IMR-90 (cell line): ENCODE data around the gene KBTBD8. TPM values are rescaled to one million over a fixed set of nuclear protein-coding genes. Genes with fewer than 3 reads are reported as not detected.

Experiments used
- ATAC-seq: fragments of 200-7000 bp; cut with Tn5 transposase; 2 replicates; pipeline ENCODE4 v1.9.1; 2020; ENCODE audit warnings: low read depth, mild to moderate bottlenecking, moderate library complexity
- BruUV-seq: library from RNA; stranded (reverse); fragments of 400-500 nt; replicated peaks from 2 replicates; lab custom pipeline; 2021; lab: Mats Ljungman, UMichigan
- CTCF ChIA-PET: fragments of 300-600 bp; formaldehyde crosslinking; extraction: SDS; loops from one replicate; lab custom pipeline; 2021; ENCODE audit warnings: antibody characterized with exemption; lab: Yijun Ruan, JAX
- POLR2A ChIA-PET: fragments of 300-600 bp; sonication (Branson Sonifier 250); formaldehyde crosslinking; loops from one replicate; lab custom pipeline; 2022; ENCODE audit warnings: antibody characterized with exemption; ENCODE audit not compliant: unreplicated experiment; lab: Charles Lee
- DNase-seq: peaks from one replicate; pipeline ENCODE4 v3.0.0; 2013
- H2AFZ ChIP-seq: replicated peaks from 2 replicates; pipeline ENCODE3; 2013; ENCODE audit warnings: low read length, mild to moderate bottlenecking; ENCODE audit not compliant: poor library complexity
- H2AK5ac ChIP-seq: 2 replicates; pipeline ENCODE4 v1.6.1; 2013; ENCODE audit warnings: low read depth, low read length, inconsistent platforms
- H2AK9ac ChIP-seq: replicated peaks from 2 replicates; pipeline ENCODE3; 2013; ENCODE audit warnings: mild to moderate bottlenecking, low read depth, low read length, moderate library complexity; ENCODE audit not compliant: poor library complexity
- H2BK120ac ChIP-seq: 2 replicates; pipeline ENCODE4 v1.6.1; 2013; ENCODE audit warnings: low read depth, low read length, inconsistent platforms
- H2BK15ac ChIP-seq: 3 replicates; pipeline ENCODE4 v1.6.1; 2013; ENCODE audit warnings: low read depth, low read length, inconsistent platforms
- H2BK20ac ChIP-seq: 2 replicates; pipeline ENCODE4 v1.6.1; 2013; ENCODE audit warnings: low read depth, mild to moderate bottlenecking, inconsistent platforms, low read length, moderate library complexity
- H2BK5ac ChIP-seq: 2 replicates; pipeline ENCODE4 v1.6.1; 2013; ENCODE audit warnings: mild to moderate bottlenecking, low read depth, low read length, inconsistent platforms; ENCODE audit not compliant: poor library complexity, severe bottlenecking
- H3K14ac ChIP-seq: replicated peaks from 2 replicates; pipeline ENCODE4 v1.6.1; 2013; ENCODE audit warnings: low read depth, low read length, inconsistent platforms
- H3K18ac ChIP-seq: 2 replicates; pipeline ENCODE4 v1.6.1; 2013; ENCODE audit warnings: low read depth, low read length, control low read depth
- H3K23ac ChIP-seq: 2 replicates; pipeline ENCODE4 v1.6.1; 2013; ENCODE audit warnings: low read depth, low read length, inconsistent platforms
- H3K27ac ChIP-seq: 2 replicates; pipeline ENCODE4 v1.5.1; 2013; ENCODE audit warnings: mild to moderate bottlenecking, control low read depth, low read length; ENCODE audit not compliant: insufficient read depth
- H3K27me3 ChIP-seq: 2 replicates; pipeline ENCODE4 v1.6.1; 2013; ENCODE audit warnings: low read length; ENCODE audit not compliant: control insufficient read depth, insufficient read depth
- H3K36me3 ChIP-seq: 2 replicates; pipeline ENCODE4 v1.6.1; 2013; ENCODE audit warnings: low read length, mixed read lengths; ENCODE audit not compliant: control insufficient read depth, insufficient read depth
- H3K4ac ChIP-seq: 2 replicates; pipeline ENCODE4 v1.6.1; 2013; ENCODE audit warnings: low read depth, low read length, inconsistent platforms
- H3K4me1 ChIP-seq: 2 replicates; pipeline ENCODE4 v1.6.1; 2013; ENCODE audit warnings: low read length, mixed read lengths; ENCODE audit not compliant: control insufficient read depth, insufficient read depth
- H3K4me2 ChIP-seq: 2 replicates; pipeline ENCODE4 v1.6.1; 2013; ENCODE audit warnings: low read depth, mild to moderate bottlenecking, control low read depth, low read length, moderate library complexity
- H3K4me3 ChIP-seq: 2 replicates; pipeline ENCODE4 v1.5.1; 2013; ENCODE audit warnings: low read depth, mild to moderate bottlenecking, control low read depth, low read length, moderate library complexity; ENCODE audit not compliant: insufficient read depth
- H3K56ac ChIP-seq: 2 replicates; pipeline ENCODE4 v1.6.1; 2013; ENCODE audit warnings: low read length, inconsistent platforms; ENCODE audit not compliant: insufficient read depth; ENCODE audit errors: extremely low read depth
- H3K79me1 ChIP-seq, 2 experiments: 2 replicates each; pipeline ENCODE4 v1.6.1; 2013; ENCODE audit warnings: low read length in 2 of 2, inconsistent platforms in 1 of 2, low read depth in 1 of 2
- H3K9ac ChIP-seq: 2 replicates; pipeline ENCODE4 v1.6.1; 2013; ENCODE audit warnings: low read depth, low read length, control low read depth
- H3K9me1 ChIP-seq: 2 replicates; pipeline ENCODE4 v1.6.1; 2013; ENCODE audit warnings: low read length, inconsistent platforms; ENCODE audit not compliant: insufficient read depth
- H3K9me3 ChIP-seq: 2 replicates; pipeline ENCODE4 v1.6.1; 2013; ENCODE audit warnings: low read length; ENCODE audit not compliant: control insufficient read depth, insufficient read depth
- H4K20me1 ChIP-seq: 2 replicates; pipeline ENCODE4 v1.6.1; 2013; ENCODE audit warnings: low read length, inconsistent platforms; ENCODE audit not compliant: insufficient read depth
- H4K5ac ChIP-seq: 2 replicates; pipeline ENCODE4 v1.6.1; 2013; ENCODE audit warnings: mild to moderate bottlenecking, low read depth, low read length, control low read depth
- H4K8ac ChIP-seq, 2 experiments: 2 replicates each; pipeline ENCODE4 v1.6.1; 2013; ENCODE audit warnings: low read depth in 2 of 2, low read length in 2 of 2, control low read depth in 1 of 2, inconsistent platforms in 1 of 2
- H4K91ac ChIP-seq: 2 replicates; pipeline ENCODE4 v1.6.1; 2013; ENCODE audit warnings: low read depth, low read length, inconsistent platforms; ENCODE audit not compliant: insufficient read depth
- BHLHE40 ChIP-seq: fragments of 150-350 bp; IDR thresholded peaks from 2 replicates; pipeline ENCODE4 v1.6.1; 2016; ENCODE audit warnings: mild to moderate bottlenecking, low read depth, low read length
- CHD1 ChIP-seq: IDR thresholded peaks from 2 replicates; pipeline ENCODE4 v1.6.1; 2012; ENCODE audit warnings: low read depth, low read length, improper control_type of control experiment
- CTCF ChIP-seq: conservative IDR thresholded peaks from 2 replicates; pipeline ENCODE4 v1.5.1; 2012; ENCODE audit warnings: mild to moderate bottlenecking, low read depth, low read length, improper control_type of control experiment
- ELK1 ChIP-seq: fragments of 150-350 bp; IDR thresholded peaks from 2 replicates; pipeline ENCODE4 v1.6.1; 2016; ENCODE audit warnings: low read depth, mild to moderate bottlenecking, low read length, moderate library complexity, borderline replicate concordance
- FOS ChIP-seq: fragments of 150-350 bp; IDR thresholded peaks from 2 replicates; pipeline ENCODE4 v1.6.1; 2016; ENCODE audit warnings: low read depth, low read length
- MAFK ChIP-seq: IDR thresholded peaks from 2 replicates; pipeline ENCODE4 v1.6.1; 2012; ENCODE audit warnings: low read depth, low read length, improper control_type of control experiment
- MAZ ChIP-seq: IDR thresholded peaks from 2 replicates; pipeline ENCODE4 v1.6.1; 2012; ENCODE audit warnings: low read depth, mild to moderate bottlenecking, low read length, improper control_type of control experiment, moderate library complexity, borderline replicate concordance
- MXI1 ChIP-seq: IDR thresholded peaks from 2 replicates; pipeline ENCODE4 v1.6.1; 2012; ENCODE audit warnings: low read depth, mild to moderate bottlenecking, low read length, moderate library complexity, borderline replicate concordance
- NFE2L2 ChIP-seq: fragments of 150-350 bp; IDR thresholded peaks from 2 replicates; pipeline ENCODE4 v1.6.1; 2016; ENCODE audit warnings: low read depth, mild to moderate bottlenecking, low read length
- POLR2A ChIP-seq: IDR thresholded peaks from 2 replicates; pipeline ENCODE4 v1.6.1; 2012; ENCODE audit warnings: mild to moderate bottlenecking, low read depth, low read length
- RCOR1 ChIP-seq: IDR thresholded peaks from 2 replicates; pipeline ENCODE4 v1.6.1; 2012; ENCODE audit warnings: mild to moderate bottlenecking, low read length, improper control_type of control experiment; ENCODE audit not compliant: insufficient replicate concordance
- SMC3 ChIP-seq: fragments of 150-350 bp; IDR thresholded peaks from 2 replicates; pipeline ENCODE4 v1.6.1; 2016; ENCODE audit warnings: low read depth, mild to moderate bottlenecking, antibody characterized with exemption, low read length, moderate library complexity
- WGBS, 2 experiments: methylation state at CpG; one replicate each; pipeline versions ENCODE4 v1.1.5 to v1.1.7; 2013; ENCODE audit warnings: missing lambda C conversion rate in 2 of 2; ENCODE audit not compliant: insufficient read length in 1 of 2; ENCODE audit errors: extremely low coverage in 2 of 2; 5-methylcytosine and 5-hydroxymethylcytosine counted together
- dilution Hi-C: fragments of 300-500 bp; cut with HindIII; formaldehyde crosslinking; loops from one replicate; pipeline ENCODE4 v1.14.3; 2018; ENCODE audit warnings: low sequenced_read_pairs; ENCODE audit not compliant: unreplicated experiment
- in situ Hi-C: fragments of 300-500 bp; cut with MboI; formaldehyde crosslinking; loops from 3 replicates; pipeline ENCODE4 v1.14.3; 2019; ENCODE audit warnings: low sequenced_read_pairs, inconsistent platforms, mixed read lengths
- intact Hi-C: fragments of 100-400 bp; cut with micrococcal nuclease; formaldehyde crosslinking; loops from 2 replicates; pipeline ENCODE4 v1.10.0; 2022
- polyA plus RNA-seq, 3 experiments: library from polyadenylated mRNA; depleted of rRNA; stranded (reverse); fragments of >200 nt; gene quantifications; 2 replicates each; pipeline ENCODE4 v1.2.3, GENCODE V29; 2012; ENCODE audit warnings: low replicate concordance in 1 of 3
- total RNA-seq: library from RNA; depleted of rRNA; stranded (reverse); fragments of >200 nt; gene quantifications from 2 replicates; pipeline ENCODE4 v1.2.3, GENCODE V29; 2012

Gene KBTBD8
- total and polyA plus RNA-seq, 2 of the 4 experiments (the other 2 are of a cell fraction) = 1.5 to 8.6 TPM

GRCh38 chr3:67048067-67048714 lies 50.1 kb downstream of the KBTBD8 start:
- ChIA-PET CTCF (interaction anchor here (0.6 to 3.5 kb wide), 3 partner anchors 35 to 1370 kb away, joined by 3 to 12 read pairs (median 3); no protein-coding TSS in a partner anchor), POLR2A (no interaction called here)
- Histone ChIP-seq H2AK9ac (no peak overlapping the region), H3K4me2 (no peak overlapping the region), H3K4ac (no peak overlapping the region), H3K56ac (no peak overlapping the region), H4K20me1 (no peaks in the 10 kb centered on the region), H4K5ac (no peak overlapping the region), H2BK20ac (no peak overlapping the region), H2BK15ac (no peak overlapping the region), H3K9me1 (no peaks in the 10 kb centered on the region), H3K36me3 (no peaks in the 10 kb centered on the region), H3K14ac (no peak overlapping the region), H2BK120ac (no peak overlapping the region), H2AK5ac (no peak overlapping the region), H3K23ac (no peak overlapping the region), H3K27ac (no peak overlapping the region), H3K79me1 (no peaks in the 10 kb centered on the region), H3K4me3 (no peak overlapping the region), H3K9me3 (no peaks in the 10 kb centered on the region), H2BK5ac (no peak overlapping the region), H3K27me3 (no peaks in the 10 kb centered on the region; the same call in none of the 2 replicates), H2AFZ (no peak overlapping the region), H3K9ac (no peak overlapping the region), H4K8ac (no peak overlapping the region), H3K4me1 (peaks cover 4% of the 10 kb centered on the region), H3K18ac (no peak overlapping the region), H4K91ac (no peak overlapping the region)
- in situ Hi-C loops = no loop called here
- ATAC-seq (no peak), DNase-seq (no peak)
- no TSS peak for BruUV-seq
- dilution Hi-C loops = no loop called here
- intact Hi-C loops = no loop called here
- no CpG with 5 or more reads among the region's 2 CpGs for WGBS, 2 experiments
- TF ChIP-seq CTCF (no peak), ELK1 (no peak), MAZ (no peak), RCOR1 (no peak), FOS (no peak), BHLHE40 (no peak), MXI1 (no peak), NFE2L2 (no peak), MAFK (no peak), CHD1 (no peak), SMC3 (no peak), POLR2A (no peak)
